Diencephalon (tissue), 1 donor: ENCODE data around the gene TBCCD1. TPM values are rescaled to one million over a fixed set of nuclear protein-coding genes. Genes with fewer than 3 reads are reported as not detected.

Source experiments
- total RNA-seq: library from RNA; depleted of rRNA; stranded (reverse); fragments of >200 nt; gene quantifications from one replicate; pipeline ENCODE4 v1.2.3, GENCODE V29; 2014

Gene TBCCD1, protein sequence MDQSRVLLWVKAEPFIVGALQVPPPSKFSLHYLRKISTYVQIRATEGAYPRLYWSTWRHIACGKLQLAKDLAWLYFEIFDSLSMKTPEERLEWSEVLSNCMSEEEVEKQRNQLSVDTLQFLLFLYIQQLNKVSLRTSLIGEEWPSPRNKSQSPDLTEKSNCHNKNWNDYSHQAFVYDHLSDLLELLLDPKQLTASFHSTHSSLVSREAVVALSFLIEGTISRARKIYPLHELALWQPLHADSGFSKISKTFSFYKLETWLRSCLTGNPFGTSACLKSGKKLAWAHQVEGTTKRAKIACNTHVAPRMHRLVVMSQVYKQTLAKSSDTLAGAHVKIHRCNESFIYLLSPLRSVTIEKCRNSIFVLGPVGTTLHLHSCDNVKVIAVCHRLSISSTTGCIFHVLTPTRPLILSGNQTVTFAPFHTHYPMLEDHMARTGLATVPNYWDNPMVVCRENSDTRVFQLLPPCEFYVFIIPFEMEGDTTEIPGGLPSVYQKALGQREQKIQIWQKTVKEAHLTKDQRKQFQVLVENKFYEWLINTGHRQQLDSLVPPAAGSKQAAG
- total RNA-seq: 23.8 TPM

DNA sequence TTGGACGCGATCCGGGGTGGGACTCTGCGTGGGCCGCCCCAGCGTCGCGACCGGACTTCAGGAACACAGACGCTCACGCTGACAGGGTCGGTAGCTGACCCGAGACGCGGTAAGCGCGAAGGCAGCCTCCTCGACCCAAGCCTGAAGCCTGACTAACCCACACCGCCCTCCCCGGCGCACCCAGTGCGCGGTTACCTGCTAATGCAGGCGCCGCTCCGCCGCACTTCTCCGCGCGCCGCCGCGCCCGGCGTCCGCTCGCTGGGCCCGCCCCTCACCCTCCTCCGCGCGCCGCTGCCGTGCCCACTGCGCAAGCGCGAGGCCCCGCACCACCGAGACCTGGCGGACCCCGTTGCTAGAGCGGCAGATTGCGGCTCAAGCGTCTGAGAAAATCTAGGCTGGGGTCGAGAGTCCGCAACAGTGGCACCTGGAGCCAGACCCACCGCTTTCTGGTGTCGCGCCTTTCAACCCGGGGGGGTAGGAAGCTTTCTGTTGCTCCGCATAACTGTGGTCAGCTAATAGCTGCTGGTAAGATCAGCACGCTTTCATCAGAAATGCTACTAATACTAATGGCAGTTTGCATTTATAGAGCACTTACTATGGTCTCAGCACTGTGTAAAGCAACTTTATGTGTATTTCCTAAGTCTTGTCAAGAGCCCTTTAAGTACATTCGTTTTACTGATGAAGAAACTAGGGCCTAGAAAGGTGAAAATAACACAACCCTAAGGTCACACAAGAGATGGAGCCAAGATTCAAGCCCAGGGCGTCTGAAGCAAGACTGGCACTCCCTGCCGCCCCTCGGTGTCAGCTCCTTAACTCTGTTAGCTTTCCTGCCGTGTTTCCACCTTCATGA, at the start of gene TBCCD1:
Gene TBCCD1 (minus strand): TSS at position 268 of the 850 bp plus-strand sequence. CDS start 3,010 bp downstream, outside the sequence.

DNA sequence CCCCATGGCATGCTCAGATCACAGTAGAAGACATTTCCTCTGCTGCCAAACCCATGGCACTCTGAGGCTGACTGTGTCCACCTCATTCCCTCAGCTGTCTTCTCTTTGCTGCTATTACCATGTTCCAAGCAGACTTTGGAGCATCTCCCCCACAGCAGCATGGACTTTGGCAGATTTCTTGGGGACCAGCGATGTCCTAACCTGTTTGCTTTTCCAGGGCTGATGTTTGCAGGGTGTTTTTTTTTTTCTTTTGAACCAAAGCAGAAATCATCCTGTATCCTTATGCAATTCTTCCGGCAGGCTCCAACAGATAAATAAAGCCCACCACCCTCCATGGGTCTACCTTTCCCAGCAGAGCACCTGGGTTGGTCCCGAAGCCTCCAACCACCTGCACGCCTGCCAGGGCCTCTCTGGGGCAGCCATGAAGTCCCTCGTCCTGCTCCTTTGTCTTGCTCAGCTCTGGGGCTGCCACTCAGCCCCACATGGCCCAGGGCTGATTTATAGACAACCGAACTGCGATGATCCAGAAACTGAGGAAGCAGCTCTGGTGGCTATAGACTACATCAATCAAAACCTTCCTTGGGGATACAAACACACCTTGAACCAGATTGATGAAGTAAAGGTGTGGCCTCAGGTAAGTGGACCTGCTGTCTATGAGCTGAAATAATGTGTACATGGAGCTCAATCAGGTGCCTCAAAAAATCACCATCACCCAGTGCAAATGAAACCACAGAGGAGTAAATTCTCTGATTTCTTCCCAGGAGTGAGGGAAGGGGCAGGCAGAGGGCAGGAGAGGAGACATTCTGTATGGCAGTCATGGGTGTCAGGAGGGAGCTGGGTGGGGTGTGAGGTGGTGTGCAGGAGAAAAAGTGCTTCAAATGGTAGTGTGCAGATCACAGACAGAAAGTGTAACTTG, 45.8 kb upstream of the TBCCD1 start, which contains the start of gene AHSG:
Gene AHSG (plus strand): TSS at position 340 of the 916 bp plus-strand sequence. CDS start 82 bp downstream, at position 422.

DNA sequence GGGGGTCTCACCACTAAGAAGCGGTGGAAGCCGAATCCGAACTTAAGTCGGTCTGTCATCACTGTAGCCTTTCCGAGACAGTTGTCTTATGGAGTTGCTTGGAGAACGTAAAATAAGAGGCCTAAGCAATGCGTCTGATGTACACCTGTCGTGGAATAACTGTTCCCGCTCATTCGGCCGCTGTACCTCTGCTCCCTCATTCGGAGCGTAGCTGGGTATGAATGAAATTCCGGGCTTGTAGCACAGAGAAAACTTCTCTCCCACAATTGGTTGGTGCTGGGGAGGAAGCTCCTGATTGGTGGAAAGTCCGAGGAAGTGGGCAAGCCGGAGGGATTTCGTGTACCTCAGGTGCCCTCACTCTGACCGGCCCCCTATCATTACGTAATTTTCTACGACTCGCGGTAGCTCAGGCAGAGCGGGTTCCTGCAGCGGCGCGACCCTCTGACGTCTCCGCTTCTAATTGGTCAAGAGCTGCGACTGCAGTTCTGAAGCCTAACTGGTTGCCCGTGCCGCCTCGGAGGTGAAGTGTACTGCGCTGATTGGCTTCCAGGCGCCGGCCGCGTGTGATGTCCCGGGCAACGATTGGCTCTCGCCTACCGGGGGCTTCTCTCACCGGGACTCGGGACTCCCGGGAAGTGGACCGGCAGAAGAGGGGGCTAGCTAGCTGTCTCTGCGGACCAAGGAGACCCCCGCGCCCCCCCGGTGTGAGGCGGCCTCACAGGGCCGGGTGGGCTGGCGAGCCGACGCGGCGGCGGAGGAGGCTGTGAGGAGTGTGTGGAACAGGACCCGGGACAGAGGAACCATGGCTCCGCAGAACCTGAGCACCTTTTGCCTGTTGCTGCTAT, 3.2 kb upstream of the TBCCD1 start, which contains the start of gene DNAJB11:
Gene DNAJB11 (plus strand): TSS at position 625 of the 845 bp plus-strand sequence. CDS start 178 bp downstream, at position 803.

DNA sequence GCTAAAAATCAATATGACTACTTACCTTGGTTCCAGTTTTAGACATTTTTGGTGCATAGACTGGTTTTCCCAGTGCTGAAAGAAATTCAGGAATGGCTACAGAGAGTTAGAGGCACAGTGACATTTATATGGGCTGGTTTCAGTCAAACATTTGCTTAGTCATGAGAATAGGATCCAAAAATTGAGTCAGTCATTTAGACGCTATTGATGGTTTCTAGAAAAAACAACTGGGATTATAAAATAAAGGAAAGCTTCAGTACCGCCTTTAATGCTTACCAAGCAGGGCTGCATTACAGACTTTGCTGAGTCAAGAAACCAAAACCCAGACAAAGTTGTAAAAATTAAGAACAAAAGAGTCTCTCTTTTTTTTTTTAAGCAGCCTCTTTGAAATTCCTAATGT, 22.9 kb downstream of the TBCCD1 start, which contains the start of gene CRYGS:
Gene CRYGS (minus strand): TSS at position 100 of the 400 bp plus-strand sequence. CDS start 54 bp downstream, at position 46.

Other genes with a start within 250 kb of the TBCCD1 start
- 15.0 TPM for gene DGKG, start 205.1 kb downstream of the TBCCD1 start, total RNA-seq
- 2.1 TPM for gene CRYGS, start 23.0 kb downstream of the TBCCD1 start, total RNA-seq
- 40.8 TPM for gene DNAJB11, start 3.4 kb upstream of the TBCCD1 start, total RNA-seq
- gene AHSG, start 45.7 kb upstream of the TBCCD1 start, total RNA-seq: 0.23 TPM
- gene FETUB, start 73.1 kb upstream of the TBCCD1 start, total RNA-seq: not detected
- not detected for gene HRG, start 98.7 kb upstream of the TBCCD1 start, total RNA-seq
- gene KNG1, start 150.0 kb upstream of the TBCCD1 start, total RNA-seq: not detected
- gene EIF4A2, start 216.2 kb upstream of the TBCCD1 start, total RNA-seq: 877 TPM
- gene RFC4, start 239.1 kb upstream of the TBCCD1 start, total RNA-seq: 21.7 TPM